GM04504 (cell line): ENCODE measurements around the gene PPIL4.

ENCODE experiments used
- DNase-seq: peaks from one replicate; pipeline ENCODE4 v3.0.0-alpha.2; 2012; ENCODE audit warnings: low read depth

Gene PPIL4

DNA sequence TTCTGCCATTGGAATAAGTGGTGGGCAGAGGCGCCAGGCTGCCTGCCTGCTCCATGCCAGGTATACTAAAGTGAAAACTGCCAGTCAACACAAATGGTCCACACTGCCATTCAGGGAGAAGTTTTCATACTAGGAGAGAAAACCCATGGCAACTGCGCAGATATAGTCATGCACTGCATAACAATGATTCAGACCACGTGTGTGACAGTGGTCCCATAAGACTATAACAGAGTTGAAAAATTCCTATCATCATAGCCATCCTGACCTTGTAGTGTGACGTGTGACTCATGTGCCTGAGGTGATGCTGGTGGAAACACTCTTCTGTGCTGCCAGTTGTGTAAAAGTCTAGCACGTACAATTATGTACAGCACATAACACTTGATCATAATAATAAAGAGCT is 86.1 kb downstream of the PPIL4 start:
- no peak for DNase-seq

DNA sequence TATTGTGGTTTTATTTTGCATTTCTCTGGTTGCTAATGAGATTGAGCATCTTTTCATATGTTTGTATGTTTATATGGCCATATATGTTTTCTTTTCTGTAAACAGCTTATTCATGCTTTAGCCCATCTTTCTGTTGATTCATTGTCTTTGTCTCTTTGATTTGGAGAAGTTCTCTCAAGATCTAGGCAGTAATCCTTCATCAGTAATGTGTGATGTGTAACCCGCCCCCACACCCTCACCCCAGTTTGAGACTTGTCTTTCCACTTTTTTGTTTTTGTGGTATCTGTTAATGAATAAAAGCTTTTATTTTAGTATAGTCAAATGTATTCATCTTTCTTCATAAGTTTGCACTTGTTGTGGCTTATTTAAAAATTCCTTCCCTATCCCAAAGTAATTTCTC is 87.0 kb downstream of the PPIL4 start:
- DNase-seq, result no peak

DNA sequence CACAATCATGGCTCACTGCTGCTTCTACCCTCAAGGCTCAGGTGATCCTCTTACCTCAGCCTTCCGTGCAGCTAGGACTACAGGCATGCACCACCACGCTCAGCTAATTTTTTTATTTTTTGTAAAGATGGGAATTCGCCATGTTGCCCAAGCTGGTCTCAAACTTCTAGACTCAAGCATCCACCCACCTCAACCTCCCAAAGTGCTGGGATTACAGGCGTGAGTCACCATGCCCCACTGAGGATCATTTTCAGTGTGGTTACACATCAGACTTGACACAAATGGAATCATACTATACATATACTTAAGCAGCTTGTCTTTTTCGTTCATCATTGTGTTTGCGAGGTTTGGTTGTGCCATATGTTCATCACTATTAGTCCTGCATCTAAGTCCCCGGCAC is 87.6 kb downstream of the PPIL4 start:
- no peak for DNase-seq

DNA sequence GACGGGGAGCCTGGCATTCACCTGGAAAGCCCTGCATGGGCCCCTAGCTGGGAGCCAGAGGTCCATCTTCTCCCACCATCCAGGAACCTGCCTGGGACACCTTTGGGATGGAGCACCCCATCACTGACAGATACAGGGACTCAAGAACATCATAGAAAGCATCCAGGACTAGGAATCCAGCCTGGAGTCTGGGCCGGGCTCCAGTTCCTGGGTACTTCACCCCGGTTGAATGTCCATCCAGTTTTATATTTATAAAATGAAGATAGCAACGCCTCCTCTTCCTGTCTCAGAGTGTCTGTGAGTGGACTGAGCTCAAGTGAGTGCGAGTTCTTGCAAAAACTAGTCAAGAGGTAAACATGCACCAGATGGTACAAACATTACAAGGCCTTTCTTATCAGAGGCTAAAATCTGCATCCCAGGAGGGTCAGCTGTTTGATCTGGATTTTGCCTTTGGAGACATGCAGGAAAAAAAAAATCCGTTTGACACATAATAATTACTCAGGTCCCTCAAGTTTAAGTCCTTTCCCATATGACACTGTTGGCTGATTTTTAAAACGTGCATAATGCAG is 88.4 kb downstream of the PPIL4 start:
- no peak for DNase-seq

DNA sequence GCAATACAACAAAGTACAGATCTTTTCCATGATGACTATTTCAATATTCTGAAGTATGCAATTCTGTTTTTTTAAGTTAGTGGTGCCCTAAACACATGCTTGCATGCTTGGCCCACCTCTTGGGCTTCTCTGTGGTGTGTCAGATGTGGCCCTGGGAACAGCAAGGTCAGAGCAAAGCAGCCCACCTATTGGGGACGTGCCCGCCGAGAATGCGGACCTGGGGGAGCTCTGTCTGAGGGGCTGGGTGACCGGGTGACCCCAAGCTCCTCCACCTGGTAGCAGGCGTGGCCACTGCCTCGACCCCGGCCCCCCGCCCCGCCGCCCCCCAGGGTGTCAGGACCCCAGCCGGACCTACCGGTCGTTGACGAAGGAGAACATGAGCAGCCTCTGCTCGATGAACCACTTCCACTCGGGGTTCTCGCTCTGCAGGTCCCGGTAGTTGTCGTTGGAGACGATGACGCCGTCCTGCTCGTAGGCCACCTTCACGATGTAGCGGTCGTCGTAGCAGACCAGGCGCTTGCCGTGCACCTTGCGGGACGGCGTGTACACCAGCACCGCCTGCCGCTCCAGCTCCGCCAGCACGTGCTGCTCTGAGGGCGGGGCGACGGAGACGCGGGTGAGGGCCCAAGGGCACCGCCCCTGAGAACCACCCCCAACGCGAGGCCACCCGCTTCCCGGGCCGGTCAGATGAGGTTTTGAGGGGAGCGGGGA is 89.4 kb downstream of the PPIL4 start:
- no peak for DNase-seq

DNA sequence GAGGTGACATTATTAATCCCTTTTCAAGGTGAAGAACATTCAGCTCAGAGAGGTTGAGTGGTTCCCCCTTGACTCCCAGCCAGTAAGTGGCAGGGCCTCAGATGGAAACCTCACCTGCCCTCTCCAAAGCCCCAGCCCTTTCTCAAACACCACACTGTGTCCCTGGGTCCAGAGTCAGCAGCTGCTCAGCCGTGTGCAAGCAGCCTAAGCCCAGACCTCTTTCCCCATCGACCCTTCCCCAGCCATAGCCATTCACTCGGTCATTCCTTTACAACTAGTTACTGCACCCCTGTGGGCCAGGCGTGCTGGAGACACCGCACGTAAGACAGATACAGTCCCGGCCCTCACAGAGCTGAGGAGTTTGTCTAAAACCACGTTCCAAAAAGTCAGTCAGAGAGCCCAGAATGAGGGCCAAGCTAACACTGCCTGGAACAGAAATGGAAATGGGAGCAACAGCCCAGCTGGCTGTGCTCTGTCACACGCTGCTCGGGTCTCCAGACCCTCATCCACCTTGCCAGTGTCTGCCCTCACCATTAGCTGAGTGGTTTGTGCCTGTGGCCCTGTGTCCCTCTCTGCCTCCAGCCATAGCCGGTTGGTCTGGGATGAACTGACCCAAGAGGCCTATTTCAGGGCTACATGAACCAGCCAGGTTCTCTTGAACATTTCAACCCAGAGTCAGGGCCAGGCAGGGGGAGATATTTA is 90.7 kb downstream of the PPIL4 start:
- DNase-seq, result no peak
